WTC11 (cell line): ENCODE measurements around the gene SLC25A53. TPM values are rescaled to one million over a fixed set of nuclear protein-coding genes. Genes with fewer than 3 reads are reported as not detected.

Experiments
- ATAC-seq: fragments of 200-7000 bp; cut with Tn5 transposase; 2 replicates; pipeline ENCODE4 v1.10.0; 2021; ENCODE audit warnings: mild to moderate bottlenecking, moderate library complexity
- CTCF ChIA-PET: fragments of 300-600 bp; sonication (Branson Sonifier 250); formaldehyde crosslinking; loops from one replicate; lab custom pipeline; 2021; ENCODE audit warnings: antibody characterized with exemption; lab: Charles Lee
- POLR2A ChIA-PET: fragments of 350-600 bp; sonication (Branson Sonifier 250); formaldehyde crosslinking; loops from one replicate; lab custom pipeline; 2021; ENCODE audit warnings: antibody characterized with exemption; lab: Charles Lee
- DNase-seq: peaks from one replicate; pipeline ENCODE4 v3.0.0; 2021; ENCODE audit warnings: low spot score
- H3K27ac Mint-ChIP-seq: 2 replicates; pipeline ENCODE4 v1.8.0; 2021; ENCODE audit warnings: mixed read lengths
- H3K27me3 Mint-ChIP-seq: 2 replicates; pipeline ENCODE4 v1.8.0; 2021; ENCODE audit warnings: low read depth, mild to moderate bottlenecking, moderate library complexity, mixed read lengths
- H3K36me3 Mint-ChIP-seq: 2 replicates; pipeline ENCODE4 v1.8.0; 2021; ENCODE audit warnings: mixed read lengths
- H3K4me1 Mint-ChIP-seq: 2 replicates; pipeline ENCODE4 v1.8.0; 2022; ENCODE audit warnings: mixed read lengths
- H3K4me3 Mint-ChIP-seq: 2 replicates; pipeline ENCODE4 v1.8.0; 2021; ENCODE audit warnings: mild to moderate bottlenecking, moderate library complexity, mixed read lengths
- H3K9me3 Mint-ChIP-seq: 2 replicates; pipeline ENCODE4 v1.8.0; 2021; ENCODE audit warnings: mixed read lengths
- ETV6 ChIP-seq: sonication (generic); formaldehyde crosslinking; IDR thresholded peaks from 2 replicates; pipeline ENCODE4 v1.8.1; 2022; ENCODE audit warnings: mild to moderate bottlenecking, missing genetic modification reagents
- FOXP1 ChIP-seq: sonication (generic); formaldehyde crosslinking; IDR thresholded peaks from 2 replicates; pipeline ENCODE4 v1.8.0; 2022; ENCODE audit warnings: missing genetic modification reagents, mild to moderate bottlenecking, moderate library complexity, borderline replicate concordance
- NFATC4 ChIP-seq: fragments of 250-450 bp; sonication (Bioruptor Pico); IDR thresholded peaks from 2 replicates; pipeline ENCODE4 v1.9.0; 2021; ENCODE audit warnings: mild to moderate bottlenecking
- NR1H2 ChIP-seq: sonication (generic); formaldehyde crosslinking; IDR thresholded peaks from 2 replicates; pipeline ENCODE4 v1.9.0; 2021; ENCODE audit warnings: mild to moderate bottlenecking, moderate library complexity, missing genetic modification reagents
- NR2C2 ChIP-seq: sonication (generic); formaldehyde crosslinking; IDR thresholded peaks from 2 replicates; pipeline ENCODE4 v1.8.0; 2022; ENCODE audit warnings: mild to moderate bottlenecking, missing genetic modification reagents
- PRRX2 ChIP-seq: fragments of 250-450 bp; sonication (Bioruptor Pico); IDR thresholded peaks from 2 replicates; pipeline ENCODE4 v1.8.0; 2021; ENCODE audit warnings: mild to moderate bottlenecking
- SOX15 ChIP-seq: fragments of 250-450 bp; sonication (Bioruptor Pico); IDR thresholded peaks from 2 replicates; pipeline ENCODE4 v1.9.0; 2021; ENCODE audit warnings: mild to moderate bottlenecking
- ZBTB21 ChIP-seq: sonication (generic); formaldehyde crosslinking; IDR thresholded peaks from 2 replicates; pipeline ENCODE4 v1.8.1; 2023; ENCODE audit warnings: mild to moderate bottlenecking, missing genetic modification reagents, borderline replicate concordance
- ZNF121 ChIP-seq: sonication (generic); formaldehyde crosslinking; IDR thresholded peaks from 2 replicates; pipeline ENCODE4 v1.8.0; 2023; ENCODE audit warnings: missing genetic modification reagents
- ZNF138 ChIP-seq: sonication (generic); formaldehyde crosslinking; conservative IDR thresholded peaks from 2 replicates; pipeline ENCODE4 v1.8.1; 2022; ENCODE audit warnings: mild to moderate bottlenecking, moderate library complexity, missing genetic modification reagents
- ZNF671 ChIP-seq: fragments of 250-450 bp; sonication (Bioruptor Pico); IDR thresholded peaks from 2 replicates; pipeline ENCODE4 v1.8.0; 2021; ENCODE audit warnings: mild to moderate bottlenecking
- total RNA-seq: library from RNA; stranded (reverse); gene quantifications from 3 replicates; pipeline ENCODE4 v1.2.3, GENCODE V29; 2021
- TF ChIP-seq, protein P1 (sequence below): sonication (generic); formaldehyde crosslinking; IDR thresholded peaks from 2 replicates; pipeline ENCODE4 v1.8.0; 2023; ENCODE audit warnings: mild to moderate bottlenecking, missing genetic modification reagents
- TF ChIP-seq, protein P2 (sequence below): fragments of 250-450 bp; sonication (Bioruptor Pico); IDR thresholded peaks from 2 replicates; pipeline ENCODE4 v1.8.0; 2021; ENCODE audit warnings: mild to moderate bottlenecking
- TF ChIP-seq, protein P3 (sequence below): sonication (generic); formaldehyde crosslinking; IDR thresholded peaks from 2 replicates; pipeline ENCODE4 v1.8.1; 2022; ENCODE audit warnings: mild to moderate bottlenecking, missing genetic modification reagents, moderate library complexity, borderline replicate concordance
- TF ChIP-seq, protein P4 (sequence below): sonication (generic); formaldehyde crosslinking; IDR thresholded peaks from 2 replicates; pipeline ENCODE4 v1.8.1; 2022; ENCODE audit warnings: low read depth, missing genetic modification reagents, borderline replicate concordance
- TF ChIP-seq, protein P5 (sequence below): fragments of 250-450 bp; sonication (Bioruptor Pico); IDR thresholded peaks from 2 replicates; pipeline ENCODE4 v1.9.0; 2021; ENCODE audit warnings: mild to moderate bottlenecking

SLC25A53 gene
- total RNA-seq, 1 experiment from 2014 or later: 1.8 TPM

DNA sequence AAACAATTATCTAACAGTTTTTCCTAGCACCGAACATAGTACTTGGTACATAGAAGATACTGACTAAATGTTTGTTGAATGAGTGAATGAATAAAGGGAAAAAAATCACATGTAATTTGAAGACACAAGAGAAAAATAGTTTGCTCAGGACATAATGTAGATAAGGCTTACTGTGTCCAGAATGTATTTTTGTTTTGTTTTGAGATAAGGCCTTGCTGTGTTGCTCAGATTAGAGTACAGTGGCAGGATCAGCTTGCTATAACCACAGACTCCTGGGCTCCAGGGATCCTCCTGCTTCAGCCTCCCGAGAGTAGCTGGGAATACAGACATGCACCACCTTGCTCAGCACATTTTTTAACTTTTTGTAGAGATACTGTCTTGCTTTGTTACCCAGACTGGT is 16.0 kb upstream of the SLC25A53 start:
- ATAC-seq: no peak
- H3K4me3 Mint-ChIP-seq: no peak overlapping the region
- H3K27me3 Mint-ChIP-seq: no peaks in the 10 kb centered on the region
- H3K4me1 Mint-ChIP-seq: peaks cover 7% of the 10 kb centered on the region
- TF ChIP-seq ZNF138 (CRISPR knock-in tag) (no peak), ZNF671 (CRISPR knock-in tag) (no peak), ZBTB21 (CRISPR knock-in tag) (no peak), ETV6 (CRISPR knock-in tag) (no peak)
- TF ChIP-seq, all 79 proteins: peak for 0
- DNase-seq: no peak
- Mint-ChIP-seq H3K27ac (no peak overlapping the region), H3K36me3 (peaks cover 8% of the 10 kb centered on the region), H3K9me3 (no peaks in the 10 kb centered on the region)
- ChIA-PET POLR2A (no interaction called here), CTCF (no interaction called here)

DNA sequence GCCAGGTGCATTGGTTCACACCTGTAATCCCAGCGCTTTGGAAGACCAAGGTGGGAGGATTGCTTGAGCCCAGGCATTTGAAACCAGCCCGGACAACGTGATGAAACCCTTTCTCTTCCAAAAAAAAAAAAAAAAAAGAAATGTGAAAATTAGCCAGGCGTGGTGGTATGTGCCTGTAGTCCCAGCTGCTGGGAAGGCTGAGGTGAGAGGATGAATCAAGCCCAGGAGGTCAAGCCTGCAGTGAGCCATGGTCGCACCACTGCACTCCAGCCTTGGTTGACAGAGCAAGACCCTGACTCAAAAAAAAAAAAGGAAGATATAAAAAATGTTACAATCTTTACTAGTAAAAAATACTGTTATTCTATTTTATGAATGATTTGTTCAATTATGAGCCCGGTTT is 15.3 kb upstream of the SLC25A53 start:
- Mint-ChIP-seq H3K9me3 (no peaks in the 10 kb centered on the region), H3K4me1 (peaks cover 11% of the 10 kb centered on the region), H3K36me3 (peaks cover 4% of the 10 kb centered on the region), H3K27ac (no peak overlapping the region), H3K27me3 (no peaks in the 10 kb centered on the region), H3K4me3 (no peak overlapping the region)
- ChIA-PET CTCF (no interaction called here), POLR2A (no interaction called here)
- DNase-seq (no peak), ATAC-seq (no peak)
- TF ChIP-seq SOX15 (CRISPR knock-in tag): no peak
- TF ChIP-seq, protein P1, sequence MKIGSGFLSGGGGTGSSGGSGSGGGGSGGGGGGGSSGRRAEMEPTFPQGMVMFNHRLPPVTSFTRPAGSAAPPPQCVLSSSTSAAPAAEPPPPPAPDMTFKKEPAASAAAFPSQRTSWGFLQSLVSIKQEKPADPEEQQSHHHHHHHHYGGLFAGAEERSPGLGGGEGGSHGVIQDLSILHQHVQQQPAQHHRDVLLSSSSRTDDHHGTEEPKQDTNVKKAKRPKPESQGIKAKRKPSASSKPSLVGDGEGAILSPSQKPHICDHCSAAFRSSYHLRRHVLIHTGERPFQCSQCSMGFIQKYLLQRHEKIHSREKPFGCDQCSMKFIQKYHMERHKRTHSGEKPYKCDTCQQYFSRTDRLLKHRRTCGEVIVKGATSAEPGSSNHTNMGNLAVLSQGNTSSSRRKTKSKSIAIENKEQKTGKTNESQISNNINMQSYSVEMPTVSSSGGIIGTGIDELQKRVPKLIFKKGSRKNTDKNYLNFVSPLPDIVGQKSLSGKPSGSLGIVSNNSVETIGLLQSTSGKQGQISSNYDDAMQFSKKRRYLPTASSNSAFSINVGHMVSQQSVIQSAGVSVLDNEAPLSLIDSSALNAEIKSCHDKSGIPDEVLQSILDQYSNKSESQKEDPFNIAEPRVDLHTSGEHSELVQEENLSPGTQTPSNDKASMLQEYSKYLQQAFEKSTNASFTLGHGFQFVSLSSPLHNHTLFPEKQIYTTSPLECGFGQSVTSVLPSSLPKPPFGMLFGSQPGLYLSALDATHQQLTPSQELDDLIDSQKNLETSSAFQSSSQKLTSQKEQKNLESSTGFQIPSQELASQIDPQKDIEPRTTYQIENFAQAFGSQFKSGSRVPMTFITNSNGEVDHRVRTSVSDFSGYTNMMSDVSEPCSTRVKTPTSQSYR (CRISPR knock-in tag): no peak
- no peak for TF ChIP-seq NFATC4 (CRISPR knock-in tag)
- TF ChIP-seq, protein P2, sequence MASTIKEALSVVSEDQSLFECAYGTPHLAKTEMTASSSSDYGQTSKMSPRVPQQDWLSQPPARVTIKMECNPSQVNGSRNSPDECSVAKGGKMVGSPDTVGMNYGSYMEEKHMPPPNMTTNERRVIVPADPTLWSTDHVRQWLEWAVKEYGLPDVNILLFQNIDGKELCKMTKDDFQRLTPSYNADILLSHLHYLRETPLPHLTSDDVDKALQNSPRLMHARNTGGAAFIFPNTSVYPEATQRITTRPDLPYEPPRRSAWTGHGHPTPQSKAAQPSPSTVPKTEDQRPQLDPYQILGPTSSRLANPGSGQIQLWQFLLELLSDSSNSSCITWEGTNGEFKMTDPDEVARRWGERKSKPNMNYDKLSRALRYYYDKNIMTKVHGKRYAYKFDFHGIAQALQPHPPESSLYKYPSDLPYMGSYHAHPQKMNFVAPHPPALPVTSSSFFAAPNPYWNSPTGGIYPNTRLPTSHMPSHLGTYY (CRISPR knock-in tag): no peak
- TF ChIP-seq, protein P3, sequence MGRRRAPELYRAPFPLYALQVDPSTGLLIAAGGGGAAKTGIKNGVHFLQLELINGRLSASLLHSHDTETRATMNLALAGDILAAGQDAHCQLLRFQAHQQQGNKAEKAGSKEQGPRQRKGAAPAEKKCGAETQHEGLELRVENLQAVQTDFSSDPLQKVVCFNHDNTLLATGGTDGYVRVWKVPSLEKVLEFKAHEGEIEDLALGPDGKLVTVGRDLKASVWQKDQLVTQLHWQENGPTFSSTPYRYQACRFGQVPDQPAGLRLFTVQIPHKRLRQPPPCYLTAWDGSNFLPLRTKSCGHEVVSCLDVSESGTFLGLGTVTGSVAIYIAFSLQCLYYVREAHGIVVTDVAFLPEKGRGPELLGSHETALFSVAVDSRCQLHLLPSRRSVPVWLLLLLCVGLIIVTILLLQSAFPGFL: no peak
- TF ChIP-seq, protein P4, sequence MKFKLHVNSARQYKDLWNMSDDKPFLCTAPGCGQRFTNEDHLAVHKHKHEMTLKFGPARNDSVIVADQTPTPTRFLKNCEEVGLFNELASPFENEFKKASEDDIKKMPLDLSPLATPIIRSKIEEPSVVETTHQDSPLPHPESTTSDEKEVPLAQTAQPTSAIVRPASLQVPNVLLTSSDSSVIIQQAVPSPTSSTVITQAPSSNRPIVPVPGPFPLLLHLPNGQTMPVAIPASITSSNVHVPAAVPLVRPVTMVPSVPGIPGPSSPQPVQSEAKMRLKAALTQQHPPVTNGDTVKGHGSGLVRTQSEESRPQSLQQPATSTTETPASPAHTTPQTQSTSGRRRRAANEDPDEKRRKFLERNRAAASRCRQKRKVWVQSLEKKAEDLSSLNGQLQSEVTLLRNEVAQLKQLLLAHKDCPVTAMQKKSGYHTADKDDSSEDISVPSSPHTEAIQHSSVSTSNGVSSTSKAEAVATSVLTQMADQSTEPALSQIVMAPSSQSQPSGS (CRISPR knock-in tag): no peak
- TF ChIP-seq ZNF671 (CRISPR knock-in tag): no peak
- no peak for TF ChIP-seq PRRX2
- TF ChIP-seq, protein P5, sequence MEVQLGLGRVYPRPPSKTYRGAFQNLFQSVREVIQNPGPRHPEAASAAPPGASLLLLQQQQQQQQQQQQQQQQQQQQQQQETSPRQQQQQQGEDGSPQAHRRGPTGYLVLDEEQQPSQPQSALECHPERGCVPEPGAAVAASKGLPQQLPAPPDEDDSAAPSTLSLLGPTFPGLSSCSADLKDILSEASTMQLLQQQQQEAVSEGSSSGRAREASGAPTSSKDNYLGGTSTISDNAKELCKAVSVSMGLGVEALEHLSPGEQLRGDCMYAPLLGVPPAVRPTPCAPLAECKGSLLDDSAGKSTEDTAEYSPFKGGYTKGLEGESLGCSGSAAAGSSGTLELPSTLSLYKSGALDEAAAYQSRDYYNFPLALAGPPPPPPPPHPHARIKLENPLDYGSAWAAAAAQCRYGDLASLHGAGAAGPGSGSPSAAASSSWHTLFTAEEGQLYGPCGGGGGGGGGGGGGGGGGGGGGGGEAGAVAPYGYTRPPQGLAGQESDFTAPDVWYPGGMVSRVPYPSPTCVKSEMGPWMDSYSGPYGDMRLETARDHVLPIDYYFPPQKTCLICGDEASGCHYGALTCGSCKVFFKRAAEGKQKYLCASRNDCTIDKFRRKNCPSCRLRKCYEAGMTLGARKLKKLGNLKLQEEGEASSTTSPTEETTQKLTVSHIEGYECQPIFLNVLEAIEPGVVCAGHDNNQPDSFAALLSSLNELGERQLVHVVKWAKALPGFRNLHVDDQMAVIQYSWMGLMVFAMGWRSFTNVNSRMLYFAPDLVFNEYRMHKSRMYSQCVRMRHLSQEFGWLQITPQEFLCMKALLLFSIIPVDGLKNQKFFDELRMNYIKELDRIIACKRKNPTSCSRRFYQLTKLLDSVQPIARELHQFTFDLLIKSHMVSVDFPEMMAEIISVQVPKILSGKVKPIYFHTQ (CRISPR knock-in tag): no peak
- TF ChIP-seq ZNF121 (CRISPR knock-in tag): no peak
- TF ChIP-seq FOXP1 (CRISPR knock-in tag): no peak
- no peak for TF ChIP-seq NR2C2
- TF ChIP-seq NR1H2 (CRISPR knock-in tag): no peak
